ENCODE data around the gene NOL4L.

DNA sequence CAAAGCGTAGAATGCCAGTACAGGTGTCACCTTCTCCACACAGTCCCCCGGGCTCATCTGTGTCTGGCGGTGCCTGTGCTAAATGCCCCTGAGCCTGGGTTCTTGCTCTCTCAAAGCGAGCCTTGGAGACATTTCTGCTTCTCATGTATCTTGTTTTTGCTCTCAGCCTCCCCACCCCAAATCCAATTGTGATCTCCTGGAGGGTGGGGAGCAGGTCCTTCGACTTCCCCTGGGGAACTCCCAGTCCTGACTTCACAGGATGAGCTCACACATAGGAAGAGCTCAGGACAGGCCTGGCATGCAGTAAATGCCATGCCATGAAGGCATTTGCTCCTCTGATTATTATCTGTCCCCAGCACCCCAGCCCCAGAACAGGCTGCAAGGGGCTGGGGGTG lies 58.1 kb downstream of the NOL4L start:
- no peak for TF ChIP-seq POLR2A (IDR thresholded peaks at IDR 0.05; ENCODE audit: low read depth, low read length)
- TF ChIP-seq CTCF (IDR thresholded peaks at IDR 0.05; ENCODE audit: extremely low read depth in 1 of 2, insufficient read depth in 1 of 2, low read depth in 1 of 2, low read length in 2 of 2), result no peak
- no peak for TF ChIP-seq EZH2 (IDR thresholded peaks at IDR 0.05; ENCODE audit: borderline replicate concordance, low read depth, low read length, severe bottlenecking)
- TF ChIP-seq POLR2AphosphoS5 (IDR thresholded peaks at IDR 0.05; ENCODE audit: insufficient read depth, low read depth, low read length), result no peak

Data from endothelial cell of umbilical vein (primary cell).